Right kidney (tissue), 1 donor: Measurements from ENCODE around the gene MICALL1.

Experiments used
- DNase-seq: peaks from one replicate; pipeline ENCODE4 v3.0.0-alpha.2; 2016

MICALL1 gene

GRCh38 chr22:37904572-37905533, 1.2 kb upstream of the MICALL1 start:
- no peak for DNase-seq

GRCh38 chr22:37906364-37907008, 389 bp downstream of the MICALL1 start:
- no peak for DNase-seq

- DNase-seq, result no peak
Observed at GRCh38 chr22:37907036-37907954, 1.2 kb downstream of the MICALL1 start.

GRCh38 chr22:37909766-37910165, 3.7 kb downstream of the MICALL1 start:
- DNase-seq, result no peak

GRCh38 chr22:37910890-37911672, 5.0 kb downstream of the MICALL1 start:
- DNase-seq, result no peak

GRCh38 chr22:37911697-37912096, 5.6 kb downstream of the MICALL1 start:
- no peak for DNase-seq

GRCh38 chr22:37912171-37912570, 6.1 kb downstream of the MICALL1 start:
- no peak for DNase-seq

GRCh38 chr22:37913233-37913721, 7.2 kb downstream of the MICALL1 start:
- no peak for DNase-seq

- no peak for DNase-seq
Observed at GRCh38 chr22:37916311-37916710, 10.2 kb downstream of the MICALL1 start.

GRCh38 chr22:37917874-37918548, 11.9 kb downstream of the MICALL1 start:
- no peak for DNase-seq

GRCh38 chr22:37918580-37919270, 12.6 kb downstream of the MICALL1 start:
- peak; percentile 40 for DNase-seq

- DNase-seq, result no peak
Observed at GRCh38 chr22:37920126-37920525, 14.0 kb downstream of the MICALL1 start.

GRCh38 chr22:37922191-37922590, 16.1 kb downstream of the MICALL1 start:
- DNase-seq, result no peak

GRCh38 chr22:37923927-37924326, 17.8 kb downstream of the MICALL1 start:
- no peak for DNase-seq

GRCh38 chr22:37924386-37925065, 18.4 kb downstream of the MICALL1 start:
- DNase-seq, result no peak

GRCh38 chr22:37925330-37925729, 19.2 kb downstream of the MICALL1 start:
- DNase-seq, result no peak

- no peak for DNase-seq
Observed at GRCh38 chr22:37925767-37926166, 19.7 kb downstream of the MICALL1 start.

GRCh38 chr22:37926358-37926757, 20.3 kb downstream of the MICALL1 start:
- DNase-seq, result no peak

- DNase-seq, result no peak
Observed at GRCh38 chr22:37926771-37927636, 20.9 kb downstream of the MICALL1 start.
